ENCODE measurements around the gene SLC39A5.
A peak's percentile ranks its signal among the peaks of the same experiment; 100 is the strongest.

Gene SLC39A5

DNA sequence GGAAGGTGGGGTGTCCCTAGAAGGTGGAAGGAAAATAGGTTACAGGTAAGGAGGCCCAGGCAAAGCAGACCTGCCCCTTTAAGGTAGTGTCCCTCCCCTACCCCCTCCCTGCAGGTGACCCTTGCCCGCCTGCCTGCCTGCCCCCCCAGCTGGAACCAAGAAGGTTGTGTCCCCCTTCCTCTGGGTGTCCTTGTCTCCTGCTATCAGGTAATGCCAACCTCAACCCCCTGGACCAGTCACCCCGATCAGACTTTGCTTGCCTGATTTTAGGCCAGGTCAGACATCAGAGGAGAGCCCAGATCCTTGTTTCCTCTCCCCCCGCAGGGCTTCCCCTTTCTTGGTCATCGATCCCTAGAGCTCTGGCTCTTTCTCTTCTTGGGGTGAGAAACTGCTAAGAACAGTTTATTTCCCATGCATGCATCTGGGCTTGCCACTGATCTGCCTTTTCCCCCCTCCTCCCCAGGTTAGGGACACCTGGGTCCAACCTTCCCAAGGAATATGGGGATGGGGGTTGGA, at the start of gene SLC39A5:
Gene SLC39A5, plus strand, starts transcription at position 136 of the 516 bp plus-strand sequence. CDS start 1,224 bp downstream, outside the sequence.
- DNase-seq (ENCODE audit: low read depth, low spot score): no peak

GRCh38 chr12:56186957-56187356, 42.9 kb upstream of the SLC39A5 start:
- DNase-seq (ENCODE audit: low read depth, low spot score): no peak

DNA sequence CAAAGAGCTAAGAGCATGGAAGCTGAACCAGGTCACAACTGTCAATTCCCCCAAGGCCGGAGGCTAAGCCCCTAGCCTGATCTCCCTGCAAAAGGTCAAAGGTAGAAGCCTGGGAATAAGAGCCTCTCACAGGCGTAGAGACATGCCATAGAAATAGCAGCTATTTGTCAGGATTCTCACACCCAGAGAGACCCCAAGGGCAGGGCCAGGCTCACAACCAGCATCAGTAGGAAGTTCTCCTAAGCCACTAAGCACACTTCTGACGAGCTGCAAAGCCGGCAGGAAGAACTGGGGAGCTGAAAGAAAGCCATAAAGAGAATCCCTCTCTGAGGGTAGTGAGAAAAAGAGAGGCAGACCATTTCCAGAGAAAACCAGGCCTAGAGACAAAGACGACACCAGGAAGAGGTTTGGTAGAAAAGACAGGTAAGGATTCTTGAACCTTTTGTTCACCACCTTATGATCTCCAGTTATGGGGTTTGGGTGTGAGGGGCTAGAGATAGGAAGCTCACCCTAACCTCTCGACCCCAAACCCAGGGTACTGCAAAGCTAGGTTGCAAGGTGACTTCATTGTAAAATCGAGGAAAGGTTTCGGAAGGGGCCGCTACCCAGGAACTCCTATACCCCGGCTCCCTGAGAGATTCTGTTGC, 41.6 kb upstream of the SLC39A5 start:
- peak; percentile 79 for DNase-seq (ENCODE audit: low read depth, low spot score)

DNA sequence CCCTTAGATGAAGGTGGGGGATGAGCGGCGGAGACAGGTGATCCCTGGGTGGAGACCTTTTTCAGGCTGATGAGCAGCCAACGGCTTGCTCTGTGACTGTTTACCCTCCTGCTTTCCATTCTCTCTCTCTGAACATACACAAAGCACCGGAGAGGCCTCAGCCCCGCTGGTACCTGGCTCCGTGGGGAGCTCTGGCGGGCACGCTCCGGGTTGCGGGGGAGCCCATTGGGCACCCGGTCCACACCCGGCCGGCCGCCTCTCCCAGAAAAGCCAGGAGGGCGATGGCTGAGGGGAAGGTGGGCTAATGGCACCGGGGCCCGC, 41.1 kb upstream of the SLC39A5 start:
- DNase-seq (ENCODE audit: low read depth, low spot score): peak; percentile 38

- DNase-seq (ENCODE audit: low read depth, low spot score): peak; percentile 96
Measured at GRCh38 chr12:56189099-56189917, 40.5 kb upstream of the SLC39A5 start, which contains the start of gene SMARCC2. TSS of gene SMARCC2 (minus strand) at chr12:56189483. CDS start at chr12:56189461, 22 bp downstream.

- DNase-seq (ENCODE audit: low read depth, low spot score): peak; percentile 97
Measured at GRCh38 chr12:56189918-56190694, 39.7 kb upstream of the SLC39A5 start.

GRCh38 chr12:56190695-56191155, 39.1 kb upstream of the SLC39A5 start:
- DNase-seq (ENCODE audit: low read depth, low spot score): no peak

DNA sequence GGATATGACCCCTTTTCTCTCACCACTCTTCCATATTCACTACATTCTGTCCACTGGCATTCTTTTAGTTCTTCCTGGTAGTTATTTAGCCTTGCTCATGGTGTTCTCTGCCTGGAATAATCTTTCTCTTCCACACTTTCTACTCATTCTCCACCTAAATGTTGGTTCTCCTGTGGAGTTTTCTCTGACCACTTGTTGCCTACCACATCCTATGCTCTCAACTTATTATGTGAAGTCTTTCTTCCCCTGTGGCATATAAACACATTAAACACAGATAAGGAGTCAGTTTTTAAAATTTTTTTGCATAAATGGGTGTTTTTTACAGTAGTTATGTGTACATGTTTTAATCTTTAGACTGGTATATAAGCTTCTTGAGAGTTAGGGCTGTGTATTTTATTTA, 37.3 kb upstream of the SLC39A5 start:
- DNase-seq (ENCODE audit: low read depth, low spot score): no peak

- peak; percentile 53 for DNase-seq (ENCODE audit: low read depth, low spot score)
Measured at GRCh38 chr12:56193025-56193578, 36.7 kb upstream of the SLC39A5 start.

DNA sequence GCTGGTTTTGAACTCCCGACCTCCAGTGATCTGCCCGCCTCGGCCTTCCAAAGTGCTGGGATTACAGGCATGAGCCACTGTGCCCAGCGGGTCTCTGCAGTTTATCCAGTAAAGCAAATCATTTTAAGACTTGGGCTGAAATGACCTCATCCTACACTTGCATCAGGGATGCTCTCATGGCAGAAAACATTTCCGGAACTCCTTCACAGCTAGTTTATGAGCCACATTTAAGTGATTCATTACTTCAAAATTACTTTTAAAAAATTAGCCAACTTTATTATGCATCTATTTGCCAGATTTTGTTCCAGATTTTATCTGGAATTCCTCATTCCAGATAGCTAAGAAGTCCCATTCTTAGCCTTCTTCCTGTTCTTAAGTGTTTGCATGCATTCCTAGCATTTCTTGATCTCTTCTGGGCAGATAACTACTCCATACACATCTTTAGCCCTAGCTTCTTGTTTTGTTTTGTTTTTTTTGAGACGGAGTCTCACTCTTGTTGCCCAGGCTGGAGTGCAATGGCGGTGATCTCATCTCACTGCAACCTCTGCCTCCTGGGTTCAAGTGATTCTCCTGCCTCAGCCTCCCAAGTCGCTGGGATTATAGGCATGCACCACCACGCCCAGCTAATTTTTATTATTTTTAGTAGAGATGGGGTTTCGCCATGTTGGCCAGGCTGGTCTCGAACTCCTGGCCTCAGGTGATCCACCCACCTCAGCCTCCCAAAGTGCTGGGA, 32.9 kb upstream of the SLC39A5 start:
- peak; percentile 43 for DNase-seq (ENCODE audit: low read depth, low spot score)

GRCh38 chr12:56197921-56198635, 31.8 kb upstream of the SLC39A5 start:
- no peak for DNase-seq (ENCODE audit: low read depth, low spot score)

DNA sequence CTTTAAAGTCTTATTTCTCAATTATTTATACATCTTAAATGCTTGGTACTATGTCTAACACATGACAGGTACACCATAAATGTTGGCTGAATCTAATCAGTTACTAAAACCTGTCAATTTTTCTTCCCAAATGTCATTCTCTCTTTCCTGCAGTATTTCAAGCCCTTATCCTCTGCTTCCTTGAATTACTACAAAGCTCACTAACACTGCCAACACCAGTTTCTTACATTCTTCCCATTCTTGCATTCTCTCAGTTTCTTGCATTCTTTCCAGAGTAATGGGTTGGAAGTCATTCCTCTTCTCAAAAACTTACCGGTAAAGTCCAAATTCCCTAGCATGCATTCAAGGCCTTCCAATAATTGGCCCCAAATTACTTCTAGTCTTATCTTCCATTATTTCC, 31.0 kb upstream of the SLC39A5 start:
- no peak for DNase-seq (ENCODE audit: low read depth, low spot score)

- DNase-seq (ENCODE audit: low read depth, low spot score): no peak
Measured at GRCh38 chr12:56202366-56202765, 27.5 kb upstream of the SLC39A5 start.

DNA sequence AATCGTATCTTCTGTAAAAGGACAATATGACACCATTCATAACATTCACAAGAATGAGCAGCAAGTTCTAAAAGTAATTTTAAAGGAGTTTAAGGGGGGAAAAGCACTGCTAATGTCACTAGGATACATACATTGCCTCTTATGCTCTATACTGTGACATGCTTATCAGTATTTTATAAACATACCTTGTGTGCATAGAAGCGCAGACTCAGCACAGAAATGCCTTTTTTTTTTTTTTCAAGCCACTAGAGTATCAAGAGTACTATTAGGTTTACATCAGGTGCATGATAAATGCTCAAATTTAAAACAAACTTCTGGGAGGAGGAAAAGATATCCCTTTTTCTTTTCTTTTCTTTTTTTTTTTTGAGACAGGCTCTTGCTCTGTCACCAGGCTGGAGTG, 27.0 kb upstream of the SLC39A5 start:
- DNase-seq (ENCODE audit: low read depth, low spot score): no peak

GRCh38 chr12:56204275-56204674, 25.6 kb upstream of the SLC39A5 start:
- no peak for DNase-seq (ENCODE audit: low read depth, low spot score)

- DNase-seq (ENCODE audit: low read depth, low spot score): no peak
Measured at GRCh38 chr12:56205445-56205844, 24.4 kb upstream of the SLC39A5 start.

GRCh38 chr12:56206452-56207166, 23.2 kb upstream of the SLC39A5 start:
- peak; percentile 83 for DNase-seq (ENCODE audit: low read depth, low spot score)

DNA sequence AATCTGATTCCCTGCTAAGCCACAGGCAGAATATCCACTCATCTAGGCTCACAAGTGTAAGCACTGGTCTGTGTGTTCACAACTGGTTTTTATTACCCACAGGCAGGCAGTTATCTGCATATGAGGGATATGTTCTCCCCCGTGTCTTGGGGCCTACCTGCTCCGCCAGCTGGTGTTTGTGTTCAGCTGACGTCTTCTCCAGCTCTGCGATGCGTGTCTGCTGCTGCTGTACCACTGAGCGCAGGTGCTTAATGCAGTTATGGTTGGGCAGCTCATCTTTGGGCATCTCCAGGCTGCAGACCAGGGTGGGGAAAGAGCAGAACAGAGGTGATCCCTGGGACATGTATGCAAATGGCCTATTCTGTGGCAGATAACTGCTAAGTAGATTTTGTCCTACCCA, 21.8 kb upstream of the SLC39A5 start:
- no peak for DNase-seq (ENCODE audit: low read depth, low spot score)

- DNase-seq (ENCODE audit: low read depth, low spot score): no peak
Measured at GRCh38 chr12:56212361-56212760, 17.5 kb upstream of the SLC39A5 start.

DNA sequence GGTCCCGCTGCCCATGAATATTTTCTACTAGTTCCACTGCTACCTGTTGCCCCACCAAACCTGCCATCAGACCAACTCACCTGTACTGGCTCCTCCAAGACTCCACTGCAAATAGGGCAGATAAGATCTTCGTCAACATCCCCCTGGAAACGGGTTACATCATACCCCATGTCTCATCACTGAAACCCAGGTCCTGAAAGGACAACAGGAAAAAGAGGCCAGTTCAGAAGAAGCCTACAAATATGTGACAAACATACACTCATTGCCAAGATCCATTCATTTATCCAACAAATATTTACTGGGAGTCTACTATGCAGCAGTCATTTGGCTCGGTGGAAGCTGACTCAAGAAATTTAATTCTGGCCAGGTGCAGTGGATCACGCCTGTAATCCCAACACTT, 16.0 kb upstream of the SLC39A5 start:
- DNase-seq (ENCODE audit: low read depth, low spot score): no peak
